HepG2 (cell line): ENCODE data around the gene NPC2. TPM values are rescaled to one million over a fixed set of nuclear protein-coding genes. Genes with fewer than 3 reads are reported as not detected.
A peak's percentile ranks its signal among the peaks of the same experiment; 100 is the strongest.

Source experiments
- AGO2 ChIP-seq: fragments of 200-400 bp; formaldehyde crosslinking; optimal IDR thresholded peaks from 2 replicates; pipeline ENCODE3; 2017; ENCODE audit warnings: mild to moderate bottlenecking, low read depth, low read length, moderate library complexity
- ERF ChIP-seq: IDR thresholded peaks from 2 replicates; pipeline ENCODE4 v1.6.1; 2018; ENCODE audit warnings: missing biosample characterization, missing genetic modification reagents
- ESRRA ChIP-seq: sonication (generic); formaldehyde crosslinking; IDR thresholded peaks from 2 replicates; pipeline ENCODE4 v1.5.1; 2020; ENCODE audit warnings: mild to moderate bottlenecking, low read depth, missing genetic modification reagents
- MED13 ChIP-seq: sonication (generic); formaldehyde crosslinking; IDR thresholded peaks from 2 replicates; pipeline ENCODE4 v1.5.0; 2020; ENCODE audit warnings: missing genetic modification reagents
- MED8 ChIP-seq: sonication (generic); formaldehyde crosslinking; IDR thresholded peaks from 2 replicates; pipeline ENCODE4 v1.8.1; 2023; ENCODE audit warnings: mild to moderate bottlenecking, missing genetic modification reagents; ENCODE audit not compliant: insufficient replicate concordance
- MYNN ChIP-seq: sonication (generic); formaldehyde crosslinking; IDR thresholded peaks from 2 replicates; pipeline ENCODE4 v1.4.0; 2020; ENCODE audit warnings: mild to moderate bottlenecking, low read depth, missing genetic modification reagents
- NFE2L1 ChIP-seq: sonication (generic); formaldehyde crosslinking; IDR thresholded peaks from 2 replicates; pipeline ENCODE4 v1.4.0; 2020; ENCODE audit warnings: missing genetic modification reagents, mild to moderate bottlenecking, borderline replicate concordance
- ONECUT2 ChIP-seq: sonication (generic); formaldehyde crosslinking; IDR thresholded peaks from 2 replicates; pipeline ENCODE4 v1.4.0; 2020; ENCODE audit warnings: missing genetic modification reagents
- PCBP1 ChIP-seq: fragments of 200-400 bp; formaldehyde crosslinking; IDR thresholded peaks from 2 replicates; pipeline ENCODE4 v1.6.1; 2017; ENCODE audit warnings: mild to moderate bottlenecking, low read depth, low read length, borderline replicate concordance
- RBAK ChIP-seq: sonication (generic); formaldehyde crosslinking; IDR thresholded peaks from 2 replicates; pipeline ENCODE4 v1.5.1; 2020; ENCODE audit warnings: mild to moderate bottlenecking, missing genetic modification reagents
- RFXANK ChIP-seq: IDR thresholded peaks from 2 replicates; pipeline ENCODE4 v1.6.1; 2016
- SMYD3 ChIP-seq: sonication (generic); formaldehyde crosslinking; IDR thresholded peaks from 2 replicates; pipeline ENCODE4 v1.8.1; 2023; ENCODE audit warnings: mild to moderate bottlenecking, missing genetic modification reagents
- TAF1 ChIP-seq: sonication (generic); formaldehyde crosslinking; IDR thresholded peaks from 2 replicates; pipeline ENCODE4 v1.4.0; 2020; ENCODE audit warnings: missing genetic modification reagents
- ZBTB38 ChIP-seq: sonication (generic); formaldehyde crosslinking; IDR thresholded peaks from 2 replicates; pipeline ENCODE4 v1.5.1; 2020; ENCODE audit warnings: mild to moderate bottlenecking, missing genetic modification reagents
- ZBTB7A ChIP-seq: sonication (generic); formaldehyde crosslinking; IDR thresholded peaks from 2 replicates; pipeline ENCODE4 v1.8.0; 2022; ENCODE audit warnings: mild to moderate bottlenecking, missing genetic modification reagents
- ZNF549 ChIP-seq: sonication (generic); formaldehyde crosslinking; IDR thresholded peaks from 2 replicates; pipeline ENCODE4 v1.5.0; 2020; ENCODE audit warnings: missing genetic modification reagents
- ZNF557 ChIP-seq: sonication (generic); formaldehyde crosslinking; IDR thresholded peaks from 2 replicates; pipeline ENCODE4 v1.4.0; 2020; ENCODE audit warnings: missing genetic modification reagents
- ZNF777 ChIP-seq: sonication (generic); formaldehyde crosslinking; IDR thresholded peaks from 2 replicates; pipeline ENCODE4 v1.4.0; 2020; ENCODE audit warnings: missing genetic modification reagents
- ZZZ3 ChIP-seq: sonication (generic); formaldehyde crosslinking; IDR thresholded peaks from 2 replicates; pipeline ENCODE4 v1.4.0; 2020; ENCODE audit warnings: missing genetic modification reagents, mild to moderate bottlenecking, borderline replicate concordance
- polyA plus RNA-seq, 8 experiments: library from polyadenylated mRNA; depleted of rRNA in 3 of 8; stranded (reverse) in 7 of 8; unstranded in 1 of 8; fragments of >200 nt; fragmentation: Illumina TruSeq in 4 of 8; extraction: Trizol in 4 of 8; gene quantifications; 2 replicates each; pipeline versions ENCODE4 v1.2.1 to v1.2.3, GENCODE V29; 2011 to 2016; ENCODE audit warnings: low read depth in 4 of 8, missing spikeins in 1 of 8, mixed read lengths in 1 of 8; ENCODE audit not compliant: insufficient read depth in 1 of 8
- total RNA-seq, 5 experiments: library from RNA; depleted of rRNA; stranded (reverse); fragments of >200 nt; fragmentation: Illumina TruSeq; extraction: Trizol; gene quantifications; 2 replicates each; pipeline ENCODE4 v1.2.3, GENCODE V29; 2016; ENCODE audit warnings: low read depth in 1 of 5
- TF ChIP-seq, protein P1 (sequence below): sonication (generic); formaldehyde crosslinking; IDR thresholded peaks from 2 replicates; pipeline ENCODE4 v1.5.0; 2020; ENCODE audit warnings: missing genetic modification reagents
- TF ChIP-seq, protein P2 (sequence below): sonication (generic); formaldehyde crosslinking; IDR thresholded peaks from 2 replicates; pipeline ENCODE4 v1.5.1; 2020; ENCODE audit warnings: missing genetic modification reagents, mild to moderate bottlenecking, borderline replicate concordance
- TF ChIP-seq, protein P3 (sequence below): sonication (generic); formaldehyde crosslinking; IDR thresholded peaks from 2 replicates; pipeline ENCODE4 v1.4.0; 2020; ENCODE audit warnings: mild to moderate bottlenecking, missing genetic modification reagents
- TF ChIP-seq, protein P4 (sequence below): sonication (generic); formaldehyde crosslinking; IDR thresholded peaks from 2 replicates; pipeline ENCODE4 v1.8.1; 2023; ENCODE audit warnings: missing genetic modification reagents, inconsistent platforms, borderline replicate concordance

The NPC2 gene
- total and polyA plus RNA-seq, 2 of the 13 experiments (the other 11 are each of a cell fraction or from before 2014, with no cell fraction given), result 132 to 164 TPM

DNA sequence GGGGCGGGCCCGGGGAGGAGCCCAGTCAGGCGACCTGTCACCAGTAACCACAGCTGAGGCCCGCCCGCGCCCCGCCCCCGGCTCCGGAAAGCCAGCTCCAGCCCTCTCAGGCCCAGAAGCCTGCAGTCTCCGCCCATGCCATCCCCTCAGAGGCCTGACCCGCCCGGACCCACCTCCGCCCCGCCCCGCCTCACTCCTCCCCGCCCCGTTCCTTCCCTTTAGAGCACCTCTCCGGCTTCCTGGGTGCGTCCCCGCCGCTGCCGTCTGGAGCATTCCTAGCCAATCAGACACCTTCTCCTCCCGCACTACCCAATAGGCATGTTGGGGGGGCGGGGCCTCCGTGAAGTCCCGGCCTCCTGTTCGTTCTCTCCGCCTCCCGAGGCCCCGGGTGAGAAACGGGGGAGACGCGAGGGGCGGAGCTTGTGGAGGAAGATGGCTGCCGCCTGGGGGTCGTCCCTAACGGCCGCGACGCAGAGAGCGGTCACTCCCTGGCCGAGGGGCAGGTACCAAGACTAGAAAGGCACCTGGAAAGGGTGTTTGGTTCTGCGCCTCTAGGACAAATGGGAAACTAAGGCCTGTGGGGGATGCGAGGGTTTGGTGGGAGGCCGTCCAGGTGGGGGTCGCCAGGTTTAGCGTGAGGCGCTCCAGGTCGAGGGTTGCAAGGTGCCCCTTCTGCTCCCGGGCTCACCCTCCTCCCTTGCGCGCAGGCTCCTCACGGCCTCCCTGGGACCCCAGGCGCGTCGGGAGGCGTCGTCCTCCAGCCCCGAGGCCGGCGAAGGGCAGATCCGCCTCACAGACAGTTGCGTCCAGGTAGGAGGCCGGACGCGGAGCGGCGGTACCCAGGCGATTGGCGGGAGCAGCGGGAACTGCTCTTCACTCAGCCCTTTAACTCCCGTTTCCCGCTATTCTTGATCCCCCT, 497 bp upstream of the NPC2 start, which contains the start of gene ISCA2 (continued):
- no peak; the same call in 1 of the 2 replicates for TF ChIP-seq ZZZ3
- TF ChIP-seq ZBTB38 (CRISPR knock-in tag), result peak; percentile 54; the same call in 1 of the 2 replicates
- no peak for TF ChIP-seq NFE2L1
- TF ChIP-seq ESRRA (CRISPR knock-in tag), result no peak
- TF ChIP-seq MED13 (CRISPR knock-in tag), result no peak
- TF ChIP-seq MED8 (CRISPR knock-in tag), result peak; percentile 70
- TF ChIP-seq, protein P1, sequence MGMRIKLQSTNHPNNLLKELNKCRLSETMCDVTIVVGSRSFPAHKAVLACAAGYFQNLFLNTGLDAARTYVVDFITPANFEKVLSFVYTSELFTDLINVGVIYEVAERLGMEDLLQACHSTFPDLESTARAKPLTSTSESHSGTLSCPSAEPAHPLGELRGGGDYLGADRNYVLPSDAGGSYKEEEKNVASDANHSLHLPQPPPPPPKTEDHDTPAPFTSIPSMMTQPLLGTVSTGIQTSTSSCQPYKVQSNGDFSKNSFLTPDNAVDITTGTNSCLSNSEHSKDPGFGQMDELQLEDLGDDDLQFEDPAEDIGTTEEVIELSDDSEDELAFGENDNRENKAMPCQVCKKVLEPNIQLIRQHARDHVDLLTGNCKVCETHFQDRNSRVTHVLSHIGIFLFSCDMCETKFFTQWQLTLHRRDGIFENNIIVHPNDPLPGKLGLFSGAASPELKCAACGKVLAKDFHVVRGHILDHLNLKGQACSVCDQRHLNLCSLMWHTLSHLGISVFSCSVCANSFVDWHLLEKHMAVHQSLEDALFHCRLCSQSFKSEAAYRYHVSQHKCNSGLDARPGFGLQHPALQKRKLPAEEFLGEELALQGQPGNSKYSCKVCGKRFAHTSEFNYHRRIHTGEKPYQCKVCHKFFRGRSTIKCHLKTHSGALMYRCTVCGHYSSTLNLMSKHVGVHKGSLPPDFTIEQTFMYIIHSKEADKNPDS, result no peak
- TF ChIP-seq PCBP1, result 0 out of 2 replicates have a peak, but pooled peaks have one; percentile 63
- no peak for TF ChIP-seq RBAK (CRISPR knock-in tag)
- TF ChIP-seq, protein P2, sequence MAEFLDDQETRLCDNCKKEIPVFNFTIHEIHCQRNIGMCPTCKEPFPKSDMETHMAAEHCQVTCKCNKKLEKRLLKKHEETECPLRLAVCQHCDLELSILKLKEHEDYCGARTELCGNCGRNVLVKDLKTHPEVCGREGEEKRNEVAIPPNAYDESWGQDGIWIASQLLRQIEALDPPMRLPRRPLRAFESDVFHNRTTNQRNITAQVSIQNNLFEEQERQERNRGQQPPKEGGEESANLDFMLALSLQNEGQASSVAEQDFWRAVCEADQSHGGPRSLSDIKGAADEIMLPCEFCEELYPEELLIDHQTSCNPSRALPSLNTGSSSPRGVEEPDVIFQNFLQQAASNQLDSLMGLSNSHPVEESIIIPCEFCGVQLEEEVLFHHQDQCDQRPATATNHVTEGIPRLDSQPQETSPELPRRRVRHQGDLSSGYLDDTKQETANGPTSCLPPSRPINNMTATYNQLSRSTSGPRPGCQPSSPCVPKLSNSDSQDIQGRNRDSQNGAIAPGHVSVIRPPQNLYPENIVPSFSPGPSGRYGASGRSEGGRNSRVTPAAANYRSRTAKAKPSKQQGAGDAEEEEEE (CRISPR knock-in tag), result no peak
- TF ChIP-seq SMYD3, result no peak
- TF ChIP-seq, protein P3, sequence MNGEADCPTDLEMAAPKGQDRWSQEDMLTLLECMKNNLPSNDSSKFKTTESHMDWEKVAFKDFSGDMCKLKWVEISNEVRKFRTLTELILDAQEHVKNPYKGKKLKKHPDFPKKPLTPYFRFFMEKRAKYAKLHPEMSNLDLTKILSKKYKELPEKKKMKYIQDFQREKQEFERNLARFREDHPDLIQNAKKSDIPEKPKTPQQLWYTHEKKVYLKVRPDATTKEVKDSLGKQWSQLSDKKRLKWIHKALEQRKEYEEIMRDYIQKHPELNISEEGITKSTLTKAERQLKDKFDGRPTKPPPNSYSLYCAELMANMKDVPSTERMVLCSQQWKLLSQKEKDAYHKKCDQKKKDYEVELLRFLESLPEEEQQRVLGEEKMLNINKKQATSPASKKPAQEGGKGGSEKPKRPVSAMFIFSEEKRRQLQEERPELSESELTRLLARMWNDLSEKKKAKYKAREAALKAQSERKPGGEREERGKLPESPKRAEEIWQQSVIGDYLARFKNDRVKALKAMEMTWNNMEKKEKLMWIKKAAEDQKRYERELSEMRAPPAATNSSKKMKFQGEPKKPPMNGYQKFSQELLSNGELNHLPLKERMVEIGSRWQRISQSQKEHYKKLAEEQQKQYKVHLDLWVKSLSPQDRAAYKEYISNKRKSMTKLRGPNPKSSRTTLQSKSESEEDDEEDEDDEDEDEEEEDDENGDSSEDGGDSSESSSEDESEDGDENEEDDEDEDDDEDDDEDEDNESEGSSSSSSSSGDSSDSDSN (CRISPR knock-in tag), result peak; percentile 68
- TF ChIP-seq ZBTB7A, result peak; percentile 83
- TF ChIP-seq ZNF549 (CRISPR knock-in tag), result no peak
- no peak for TF ChIP-seq RFXANK (CRISPR knock-in tag)
- TF ChIP-seq, protein P4, sequence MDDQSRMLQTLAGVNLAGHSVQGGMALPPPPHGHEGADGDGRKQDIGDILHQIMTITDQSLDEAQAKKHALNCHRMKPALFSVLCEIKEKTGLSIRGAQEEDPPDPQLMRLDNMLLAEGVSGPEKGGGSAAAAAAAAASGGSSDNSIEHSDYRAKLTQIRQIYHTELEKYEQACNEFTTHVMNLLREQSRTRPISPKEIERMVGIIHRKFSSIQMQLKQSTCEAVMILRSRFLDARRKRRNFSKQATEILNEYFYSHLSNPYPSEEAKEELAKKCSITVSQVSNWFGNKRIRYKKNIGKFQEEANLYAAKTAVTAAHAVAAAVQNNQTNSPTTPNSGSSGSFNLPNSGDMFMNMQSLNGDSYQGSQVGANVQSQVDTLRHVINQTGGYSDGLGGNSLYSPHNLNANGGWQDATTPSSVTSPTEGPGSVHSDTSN (CRISPR knock-in tag), result no peak
- no peak for TF ChIP-seq ERF
- no peak for TF ChIP-seq ZNF557 (CRISPR knock-in tag)
- TF ChIP-seq TAF1, result peak; percentile 69
- TF ChIP-seq MYNN (CRISPR knock-in tag), result 0 out of 2 replicates have a peak, but pooled peaks have one; percentile 27
- TF ChIP-seq AGO2, result peak; percentile 62
- no peak for TF ChIP-seq ONECUT2 (CRISPR knock-in tag)
- peak; percentile 69 for TF ChIP-seq ZNF777
